ENCODE data around the gene KIAA0513. TPM values are rescaled to one million over a fixed set of nuclear protein-coding genes. Genes with fewer than 3 reads are reported as not detected.

Gene KIAA0513
- total RNA-seq, 2 experiments from 2014 or later, result 9.6 to 10.4 TPM

- H3K4me1 Mint-ChIP-seq, result peaks cover 16% of the 10 kb centered on the region
- H3K27me3 Mint-ChIP-seq, result no peaks in the 10 kb centered on the region
- ChIA-PET CTCF (interaction anchor here (0.7 to 0.9 kb wide), 3 partner anchors 18 to 63 kb away, joined by 3 read pairs; partner anchors contain the start of gene ZDHHC7), POLR2A (interaction anchor here (0.7 kb wide), 1 partner anchor 230 kb away, joined by 8 read pairs; no protein-coding TSS in a partner anchor)
- ATAC-seq (no peak), DNase-seq (no peak)
- no peaks in the 10 kb centered on the region for H3K9me3 Mint-ChIP-seq (ENCODE audit: low read depth)
- no peak overlapping the region for H3K4me3 Mint-ChIP-seq
- no peak overlapping the region for H3K27ac Mint-ChIP-seq
- peaks cover 26% of the 10 kb centered on the region for H3K36me3 Mint-ChIP-seq (ENCODE audit: low read depth)
- intact Hi-C loops (cut with DNase I, micrococcal nuclease), result no loop called here
Observed at GRCh38 chr16:84992717-84993075, 34.9 kb upstream of the KIAA0513 start.

- Mint-ChIP-seq H3K4me3 (no peak overlapping the region), H3K4me1 (peaks cover 16% of the 10 kb centered on the region), H3K27ac (no peak overlapping the region), H3K36me3 (ENCODE audit: low read depth) (peaks cover 26% of the 10 kb centered on the region), H3K9me3 (ENCODE audit: low read depth) (no peaks in the 10 kb centered on the region), H3K27me3 (no peaks in the 10 kb centered on the region)
- ChIA-PET POLR2A (no interaction called here), CTCF (no interaction called here)
- DNase-seq (no peak), ATAC-seq (no peak)
- intact Hi-C loops (cut with DNase I, micrococcal nuclease), result no loop called here
Observed at GRCh38 chr16:84993926-84994325, 33.7 kb upstream of the KIAA0513 start.

GRCh38 chr16:84995663-84996062 is 31.9 kb upstream of the KIAA0513 start:
- POLR2A ChIA-PET, result no interaction called here
- no peak overlapping the region for H3K4me3 Mint-ChIP-seq

GRCh38 chr16:84996365-84996764 is 31.2 kb upstream of the KIAA0513 start:
- Mint-ChIP-seq H3K9me3 (ENCODE audit: low read depth) (no peaks in the 10 kb centered on the region), H3K4me1 (peaks cover 23% of the 10 kb centered on the region), H3K36me3 (ENCODE audit: low read depth) (peaks cover 20% of the 10 kb centered on the region), H3K27ac (peak overlapping the region; percentile 34), H3K27me3 (no peaks in the 10 kb centered on the region), H3K4me3 (no peak overlapping the region)
- intact Hi-C loops (cut with DNase I, micrococcal nuclease), result no loop called here
- DNase-seq (no peak), ATAC-seq (no peak)
- CTCF ChIA-PET, result interaction anchor here (0.6 to 1.0 kb wide), 6 partner anchors 10 to 309 kb away, joined by 3 to 4 read pairs (median 3); no protein-coding TSS in a partner anchor
- POLR2A ChIA-PET, result no interaction called here

More at GRCh38 chr16:84995663-84996062, 31.9 kb upstream of the KIAA0513 start:
- DNase-seq, result peak; percentile 61
- CTCF ChIA-PET, result interaction anchor here (0.7 to 1.2 kb wide), 2 partner anchors 9 to 25 kb away, joined by 3 to 4 read pairs; no protein-coding TSS in a partner anchor
- Mint-ChIP-seq H3K27me3 (no peaks in the 10 kb centered on the region), H3K4me1 (peaks cover 21% of the 10 kb centered on the region), H3K9me3 (ENCODE audit: low read depth) (no peaks in the 10 kb centered on the region), H3K27ac (peak overlapping the region; percentile 47), H3K36me3 (ENCODE audit: low read depth) (peaks cover 23% of the 10 kb centered on the region)
- intact Hi-C loops (cut with DNase I, micrococcal nuclease), result no loop called here
- peak; percentile 90 for ATAC-seq

- peak overlapping the region; percentile 39 for H3K27ac Mint-ChIP-seq
- peaks cover 46% of the 10 kb centered on the region for H3K4me1 Mint-ChIP-seq
- POLR2A ChIA-PET, result no interaction called here
Observed at GRCh38 chr16:84999200-84999599, 28.4 kb upstream of the KIAA0513 start.

GRCh38 chr16:84999857-85000480 is 27.6 kb upstream of the KIAA0513 start:
- Mint-ChIP-seq H3K27ac (no peak overlapping the region), H3K27me3 (no peaks in the 10 kb centered on the region), H3K9me3 (ENCODE audit: low read depth) (no peaks in the 10 kb centered on the region), H3K4me1 (peaks cover 51% of the 10 kb centered on the region), H3K4me3 (no peak overlapping the region), H3K36me3 (ENCODE audit: low read depth) (peaks cover 17% of the 10 kb centered on the region)
- POLR2A ChIA-PET, result no interaction called here
- ATAC-seq (no peak), DNase-seq (no peak)
- intact Hi-C loops (cut with DNase I, micrococcal nuclease), result no loop called here
- CTCF ChIA-PET, result no interaction called here

More at GRCh38 chr16:84999200-84999599, 28.4 kb upstream of the KIAA0513 start:
- CTCF ChIA-PET, result no interaction called here
- no peaks in the 10 kb centered on the region for H3K27me3 Mint-ChIP-seq
- H3K4me3 Mint-ChIP-seq, result no peak overlapping the region
- intact Hi-C loops (cut with DNase I, micrococcal nuclease), result no loop called here
- peaks cover 17% of the 10 kb centered on the region for H3K36me3 Mint-ChIP-seq (ENCODE audit: low read depth)
- H3K9me3 Mint-ChIP-seq (ENCODE audit: low read depth), result no peaks in the 10 kb centered on the region
- DNase-seq (no peak), ATAC-seq (no peak)

GRCh38 chr16:85002099-85002541 is 25.5 kb upstream of the KIAA0513 start:
- Mint-ChIP-seq H3K4me3 (no peak overlapping the region), H3K27me3 (no peaks in the 10 kb centered on the region), H3K4me1 (peaks cover 47% of the 10 kb centered on the region), H3K27ac (peak overlapping the region; percentile 33), H3K9me3 (ENCODE audit: low read depth) (no peaks in the 10 kb centered on the region), H3K36me3 (ENCODE audit: low read depth) (peaks cover 9% of the 10 kb centered on the region)
- ChIA-PET POLR2A (no interaction called here), CTCF (interaction anchor here (0.9 kb wide), 1 partner anchor 9 kb away, joined by 3 read pairs; the partner anchor contains the start of gene ZDHHC7)
- DNase-seq (no peak), ATAC-seq (no peak)
- intact Hi-C loops (cut with DNase I, micrococcal nuclease), result no loop called here

- intact Hi-C loops (cut with DNase I, micrococcal nuclease), result no loop called here
- H3K9me3 Mint-ChIP-seq (ENCODE audit: low read depth), result no peaks in the 10 kb centered on the region
- CTCF ChIA-PET, result interaction anchor here (0.6 kb wide), 1 partner anchor 252 kb away, joined by 3 read pairs; no protein-coding TSS in a partner anchor
- H3K27ac Mint-ChIP-seq, result peak overlapping the region; percentile 15
- peaks cover 52% of the 10 kb centered on the region for H3K4me1 Mint-ChIP-seq
- ATAC-seq (no peak), DNase-seq (no peak)
- H3K27me3 Mint-ChIP-seq, result no peaks in the 10 kb centered on the region
- POLR2A ChIA-PET, result no interaction called here
- no peak overlapping the region for H3K4me3 Mint-ChIP-seq
- peaks cover 9% of the 10 kb centered on the region for H3K36me3 Mint-ChIP-seq (ENCODE audit: low read depth)
Observed at GRCh38 chr16:85002608-85003007, 25.0 kb upstream of the KIAA0513 start.

- Mint-ChIP-seq H3K27ac (peak overlapping the region; percentile 15), H3K27me3 (no peaks in the 10 kb centered on the region), H3K36me3 (ENCODE audit: low read depth) (peaks cover 9% of the 10 kb centered on the region), H3K4me3 (no peak overlapping the region), H3K4me1 (peaks cover 53% of the 10 kb centered on the region), H3K9me3 (ENCODE audit: low read depth) (no peaks in the 10 kb centered on the region)
- POLR2A ChIA-PET, result no interaction called here
- intact Hi-C loops (cut with DNase I, micrococcal nuclease), result no loop called here
- no peak for ATAC-seq
- no peak for DNase-seq
- CTCF ChIA-PET, result interaction anchor here (0.6 kb wide), 1 partner anchor 252 kb away, joined by 3 read pairs; no protein-coding TSS in a partner anchor
Observed at GRCh38 chr16:85003076-85003475, 24.5 kb upstream of the KIAA0513 start.

GRCh38 chr16:85003725-85004586 is 23.6 kb upstream of the KIAA0513 start:
- POLR2A ChIA-PET, result interaction anchor here (0.6 kb wide), 1 partner anchor 9 kb away, joined by 4 read pairs; no protein-coding TSS in a partner anchor
- ATAC-seq, result no peak
- CTCF ChIA-PET, result interaction anchor here (0.6 to 1.8 kb wide), 5 partner anchors 9 to 265 kb away, joined by 3 to 4 read pairs (median 3); no protein-coding TSS in a partner anchor
- DNase-seq, result no peak
- no peak overlapping the region for H3K27ac Mint-ChIP-seq
- peaks cover 9% of the 10 kb centered on the region for H3K36me3 Mint-ChIP-seq (ENCODE audit: low read depth)
- peaks cover 59% of the 10 kb centered on the region for H3K4me1 Mint-ChIP-seq
- H3K4me3 Mint-ChIP-seq, result no peak overlapping the region
- H3K9me3 Mint-ChIP-seq (ENCODE audit: low read depth), result no peaks in the 10 kb centered on the region
- H3K27me3 Mint-ChIP-seq, result no peaks in the 10 kb centered on the region
- intact Hi-C loops (cut with DNase I, micrococcal nuclease), result no loop called here

- no peaks in the 10 kb centered on the region for H3K27me3 Mint-ChIP-seq
- POLR2A ChIA-PET, result interaction anchor here (0.6 kb wide), 1 partner anchor 8 kb away, joined by 4 read pairs; no protein-coding TSS in a partner anchor
- ATAC-seq (no peak), DNase-seq (no peak)
- peaks cover 8% of the 10 kb centered on the region for H3K36me3 Mint-ChIP-seq (ENCODE audit: low read depth)
- no peak overlapping the region for H3K27ac Mint-ChIP-seq
- peaks cover 61% of the 10 kb centered on the region for H3K4me1 Mint-ChIP-seq
- no peaks in the 10 kb centered on the region for H3K9me3 Mint-ChIP-seq (ENCODE audit: low read depth)
- intact Hi-C loops (cut with DNase I, micrococcal nuclease), result no loop called here
- CTCF ChIA-PET, result interaction anchor here (0.6 to 1.8 kb wide), 7 partner anchors 9 to 266 kb away, joined by 3 to 4 read pairs (median 3); no protein-coding TSS in a partner anchor
- H3K4me3 Mint-ChIP-seq, result no peak overlapping the region
Observed at GRCh38 chr16:85004587-85005205, 22.9 kb upstream of the KIAA0513 start.

Data from activated CD4-positive, alpha-beta T cell treated with anti-CD3 and anti-CD28 coated beads for 36 hours (primary cell).